Measurements from ENCODE around the gene TMPRSS9. TPM values are rescaled to one million over a fixed set of nuclear protein-coding genes. Genes with fewer than 3 reads are reported as not detected.
"Not testable (repeated sequence)": the region's sequence is repeated elsewhere in the genome, so short reads cannot be mapped to it uniquely, and the experiment has no call there.

Gene TMPRSS9
- total RNA-seq, 1 donor from 2014 or later, result 0.41 TPM

- Mint-ChIP-seq H3K27ac (no peak overlapping the region), H3K9me3 (no peaks in the 10 kb centered on the region), H3K4me3 (no peak overlapping the region), H3K4me1 (ENCODE audit: unreplicated experiment) (peaks cover 5% of the 10 kb centered on the region), H3K36me3 (peaks cover 10% of the 10 kb centered on the region), H3K27me3 (no peaks in the 10 kb centered on the region)
- no peak for DNase-seq (ENCODE audit: extremely low spot score, unreplicated experiment)
- no peak for TF ChIP-seq CTCF (conservative IDR thresholded peaks at IDR 0.05)
These were observed 15.0 kb upstream of the TMPRSS9 start for GRCh38 chr19:2345076-2345475.

- TF ChIP-seq CTCF (conservative IDR thresholded peaks at IDR 0.05), result no peak
- Mint-ChIP-seq H3K27me3 (no peaks in the 10 kb centered on the region), H3K4me1 (ENCODE audit: unreplicated experiment) (peaks cover 5% of the 10 kb centered on the region), H3K27ac (peak overlapping the region; percentile 65), H3K36me3 (peaks cover 10% of the 10 kb centered on the region), H3K4me3 (peak overlapping the region; percentile 15), H3K9me3 (no peaks in the 10 kb centered on the region)
- DNase-seq (ENCODE audit: extremely low spot score, unreplicated experiment), result no peak
These were observed 14.0 kb upstream of the TMPRSS9 start for GRCh38 chr19:2345794-2346663.

DNA sequence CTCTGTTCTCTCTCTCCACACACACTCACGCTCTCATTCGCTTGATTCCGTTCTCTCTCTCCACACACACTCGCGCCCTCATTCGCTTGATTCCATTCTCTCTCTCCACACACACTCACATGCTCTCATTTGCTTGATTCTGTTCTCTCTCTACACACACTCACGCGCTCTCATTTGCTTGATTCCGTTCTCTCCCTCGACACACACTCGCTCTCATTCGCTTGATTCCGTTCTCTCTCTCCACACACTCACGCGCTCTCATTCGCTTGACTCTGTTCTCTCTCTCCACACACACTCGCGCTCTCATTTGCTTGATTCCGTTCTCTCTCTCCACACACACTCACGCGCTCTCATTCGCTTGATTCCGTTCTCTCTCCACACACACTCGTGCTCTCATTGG is 10.2 kb upstream of the TMPRSS9 start:
- not testable (repeated sequence) for H3K4me3 Mint-ChIP-seq; H3K9me3 Mint-ChIP-seq; H3K36me3 Mint-ChIP-seq; DNase-seq (ENCODE audit: extremely low spot score, unreplicated experiment); H3K4me1 Mint-ChIP-seq (ENCODE audit: unreplicated experiment); H3K27me3 Mint-ChIP-seq; H3K27ac Mint-ChIP-seq

DNA sequence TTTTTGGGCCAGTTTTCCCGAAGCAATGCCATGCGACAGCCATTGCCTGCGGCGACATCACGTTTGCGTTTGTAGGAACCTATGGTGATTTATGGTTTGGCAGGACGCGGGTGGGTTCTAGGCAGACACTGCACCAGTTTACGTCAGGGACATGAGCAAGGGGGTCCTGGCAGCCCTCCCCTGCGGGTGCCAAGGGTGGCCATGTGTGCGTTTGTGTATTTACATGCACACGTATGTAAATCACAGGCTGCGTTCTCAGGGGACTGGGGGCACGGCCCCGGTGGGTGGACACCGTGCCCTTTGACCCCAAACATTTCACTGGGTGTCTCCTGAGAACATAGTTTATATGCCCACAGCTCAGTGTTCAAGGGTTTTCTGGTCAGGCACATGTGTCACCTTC is 9.4 kb upstream of the TMPRSS9 start:
- Mint-ChIP-seq H3K9me3 (no peaks in the 10 kb centered on the region), H3K4me1 (ENCODE audit: unreplicated experiment) (peaks cover 4% of the 10 kb centered on the region), H3K27me3 (no peaks in the 10 kb centered on the region), H3K36me3 (peaks cover 4% of the 10 kb centered on the region), H3K27ac (no peak overlapping the region), H3K4me3 (no peak overlapping the region)
- TF ChIP-seq CTCF (conservative IDR thresholded peaks at IDR 0.05), result no peak
- DNase-seq (ENCODE audit: extremely low spot score, unreplicated experiment), result no peak

DNA sequence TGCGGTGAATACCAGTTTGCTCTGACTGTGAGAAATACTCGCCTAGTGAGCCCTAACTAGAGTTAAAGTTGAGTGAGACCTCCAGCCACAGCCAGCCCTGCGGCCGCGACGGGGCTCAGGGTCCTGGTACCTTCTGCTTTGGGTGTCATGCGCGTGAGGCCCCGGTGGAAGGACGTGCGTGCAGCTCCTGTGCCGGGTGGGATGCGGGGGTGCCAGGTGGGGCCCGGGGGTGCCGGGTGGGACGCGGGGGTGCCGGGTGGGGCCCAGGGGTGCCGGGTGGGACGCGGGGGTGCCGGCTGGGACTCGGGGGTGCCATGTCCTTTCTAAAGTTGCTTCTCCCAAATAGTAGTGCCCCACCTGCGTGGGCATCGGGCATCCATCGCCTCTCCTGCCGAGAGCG is 8.5 kb upstream of the TMPRSS9 start:
- H3K4me3 Mint-ChIP-seq, result no peak overlapping the region

More for the DNA sequence above, 8.5 kb upstream of the TMPRSS9 start:
- no peak for TF ChIP-seq CTCF (conservative IDR thresholded peaks at IDR 0.05)
- H3K27me3 Mint-ChIP-seq, result no peaks in the 10 kb centered on the region
- no peak for DNase-seq (ENCODE audit: extremely low spot score, unreplicated experiment)
- no peaks in the 10 kb centered on the region for H3K36me3 Mint-ChIP-seq
- H3K9me3 Mint-ChIP-seq, result no peaks in the 10 kb centered on the region
- H3K4me1 Mint-ChIP-seq (ENCODE audit: unreplicated experiment), result no peaks in the 10 kb centered on the region
- no peak overlapping the region for H3K27ac Mint-ChIP-seq
